ENCODE measurements around the gene GUCY1B1. TPM values are rescaled to one million over a fixed set of nuclear protein-coding genes. Genes with fewer than 3 reads are reported as not detected.

GUCY1B1 gene
- total RNA-seq, 4 donors from 2014 or later: 4.3 to 8.1 (median 5.5) TPM

- Histone ChIP-seq H3K27me3 (peaks cover 0 to 17% (median 6%) of the 10 kb centered on the region in 3 donors), H3K4me1 (peaks cover 0 to 4% of the 10 kb centered on the region in 2 donors), H3K9me3 (no peaks in the 10 kb centered on the region), H3K4me3 (no peak overlapping the region), H3K27ac (peak overlapping the region in 2 of 4 donors; percentile 42 to 80), H3K36me3 (no peaks in the 10 kb centered on the region)
- no peak for TF ChIP-seq POLR2A (IDR thresholded peaks at IDR 0.05)
- TF ChIP-seq, protein P1, sequence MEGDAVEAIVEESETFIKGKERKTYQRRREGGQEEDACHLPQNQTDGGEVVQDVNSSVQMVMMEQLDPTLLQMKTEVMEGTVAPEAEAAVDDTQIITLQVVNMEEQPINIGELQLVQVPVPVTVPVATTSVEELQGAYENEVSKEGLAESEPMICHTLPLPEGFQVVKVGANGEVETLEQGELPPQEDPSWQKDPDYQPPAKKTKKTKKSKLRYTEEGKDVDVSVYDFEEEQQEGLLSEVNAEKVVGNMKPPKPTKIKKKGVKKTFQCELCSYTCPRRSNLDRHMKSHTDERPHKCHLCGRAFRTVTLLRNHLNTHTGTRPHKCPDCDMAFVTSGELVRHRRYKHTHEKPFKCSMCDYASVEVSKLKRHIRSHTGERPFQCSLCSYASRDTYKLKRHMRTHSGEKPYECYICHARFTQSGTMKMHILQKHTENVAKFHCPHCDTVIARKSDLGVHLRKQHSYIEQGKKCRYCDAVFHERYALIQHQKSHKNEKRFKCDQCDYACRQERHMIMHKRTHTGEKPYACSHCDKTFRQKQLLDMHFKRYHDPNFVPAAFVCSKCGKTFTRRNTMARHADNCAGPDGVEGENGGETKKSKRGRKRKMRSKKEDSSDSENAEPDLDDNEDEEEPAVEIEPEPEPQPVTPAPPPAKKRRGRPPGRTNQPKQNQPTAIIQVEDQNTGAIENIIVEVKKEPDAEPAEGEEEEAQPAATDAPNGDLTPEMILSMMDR (IDR thresholded peaks at IDR 0.05 in 4 of 5, conservative IDR thresholded peaks at IDR 0.05 in 1 of 5): no peak
- no peak for ATAC-seq
- in situ Hi-C loops (cut with MboI; ENCODE audit: low sequenced_read_pairs in 4 of 4): no loop called here
- no peak for DNase-seq
- intact Hi-C loops (cut with DNase I; ENCODE audit: low total_unique reads): no loop called here
Observed at GRCh38 chr4:155757745-155758265, 1.0 kb upstream of the GUCY1B1 start.

- intact Hi-C loops (cut with DNase I; ENCODE audit: low total_unique reads): loop anchor here (10.0 kb wide), 1 partner anchor 65 kb away; no protein-coding TSS in a partner anchor
- Histone ChIP-seq H3K4me1 (peaks cover 0 to 4% of the 10 kb centered on the region in 2 donors), H3K9me3 (no peaks in the 10 kb centered on the region), H3K36me3 (no peaks in the 10 kb centered on the region), H3K4me3 (peak overlapping the region; percentile 67 to 78 (median 68)), H3K27ac (peak overlapping the region; percentile 79 to 80 (median 80)), H3K27me3 (peaks cover 0 to 17% (median 6%) of the 10 kb centered on the region in 3 donors)
- TF ChIP-seq POLR2A (IDR thresholded peaks at IDR 0.05): peak; percentile 11 to 19
- TF ChIP-seq, protein P1 (IDR thresholded peaks at IDR 0.05 in 4 of 5, conservative IDR thresholded peaks at IDR 0.05 in 1 of 5): no peak
- ATAC-seq (peak; percentile 25 to 30), DNase-seq (peak in 1 of 2 donors; percentile 18)
- in situ Hi-C loops (cut with MboI; ENCODE audit: low sequenced_read_pairs in 4 of 4): no loop called here
Observed at GRCh38 chr4:155759372-155760252, 791 bp downstream of the GUCY1B1 start.

GRCh38 chr4:155761047-155761446, 2.2 kb downstream of the GUCY1B1 start:
- TF ChIP-seq POLR2A (IDR thresholded peaks at IDR 0.05): no peak
- TF ChIP-seq, protein P1 (IDR thresholded peaks at IDR 0.05 in 4 of 5, conservative IDR thresholded peaks at IDR 0.05 in 1 of 5): no peak
- in situ Hi-C loops (cut with MboI; ENCODE audit: low sequenced_read_pairs in 4 of 4) (no loop called here), intact Hi-C loops (cut with DNase I; ENCODE audit: low total_unique reads) (loop anchor here (10.0 kb wide), 1 partner anchor 66 kb away; no protein-coding TSS in a partner anchor)

GRCh38 chr4:155761916-155762315, 3.1 kb downstream of the GUCY1B1 start:
- in situ Hi-C loops (cut with MboI; ENCODE audit: low sequenced_read_pairs in 4 of 4): no loop called here

More at GRCh38 chr4:155761047-155761446, 2.2 kb downstream of the GUCY1B1 start:
- H3K9me3 ChIP-seq: no peaks in the 10 kb centered on the region
- no peaks in the 10 kb centered on the region for H3K36me3 ChIP-seq
- peak overlapping the region in 1 of 4 donors; percentile 17 for H3K27ac ChIP-seq
- peak overlapping the region in 1 of 4 donors; percentile 67 for H3K4me3 ChIP-seq
- H3K4me1 ChIP-seq: peaks cover 0 to 4% of the 10 kb centered on the region in 2 donors
- no peak for DNase-seq
- no peak for ATAC-seq
- H3K27me3 ChIP-seq: peaks cover 0 to 17% (median 6%) of the 10 kb centered on the region in 3 donors

More at GRCh38 chr4:155761916-155762315, 3.1 kb downstream of the GUCY1B1 start:
- TF ChIP-seq, protein P1 (IDR thresholded peaks at IDR 0.05 in 4 of 5, conservative IDR thresholded peaks at IDR 0.05 in 1 of 5): no peak
- TF ChIP-seq POLR2A (IDR thresholded peaks at IDR 0.05): no peak
- DNase-seq (no peak), ATAC-seq (no peak)
- H3K27me3 ChIP-seq: peaks cover 0 to 17% (median 6%) of the 10 kb centered on the region in 3 donors
- H3K4me1 ChIP-seq: peaks cover 0 to 4% of the 10 kb centered on the region in 2 donors
- H3K27ac ChIP-seq: peak overlapping the region in 2 of 4 donors; percentile 17 to 28
- no peaks in the 10 kb centered on the region for H3K9me3 ChIP-seq
- no peak overlapping the region for H3K4me3 ChIP-seq
- no peaks in the 10 kb centered on the region for H3K36me3 ChIP-seq
- intact Hi-C loops (cut with DNase I; ENCODE audit: low total_unique reads): loop anchor here (10.0 kb wide), 1 partner anchor 67 kb away; no protein-coding TSS in a partner anchor

Data from gastrocnemius medialis (tissue), 4 donors.